Nephron progenitor cell (in vitro differentiated cells): Measurements from ENCODE around the gene RFXAP.

Experiments used
- DNase-seq: peaks from one replicate; pipeline ENCODE4 v3.0.0; 2021
- H3K27ac Mint-ChIP-seq: 2 replicates; pipeline ENCODE4 v1.8.0; 2021; ENCODE audit warnings: mild to moderate bottlenecking, moderate library complexity, mixed read lengths
- H3K27me3 Mint-ChIP-seq: 2 replicates; pipeline ENCODE4 v1.8.0; 2021; ENCODE audit warnings: mild to moderate bottlenecking, low read depth, mixed read lengths; ENCODE audit not compliant: poor library complexity
- H3K36me3 Mint-ChIP-seq: 2 replicates; pipeline ENCODE4 v1.8.0; 2021; ENCODE audit warnings: low read depth, mixed read lengths
- H3K4me1 Mint-ChIP-seq: 2 replicates; pipeline ENCODE4 v1.8.0; 2021; ENCODE audit warnings: mixed read lengths
- H3K4me3 Mint-ChIP-seq: 2 replicates; pipeline ENCODE4 v1.8.0; 2021; ENCODE audit warnings: mild to moderate bottlenecking, moderate library complexity, mixed read lengths
- H3K9me3 Mint-ChIP-seq: 2 replicates; pipeline ENCODE4 v1.8.0; 2021; ENCODE audit warnings: mild to moderate bottlenecking, moderate library complexity, mixed read lengths
- TF ChIP-seq, protein P1 (sequence below): fragments of 200-600 bp; sonication (generic); IDR thresholded peaks from 2 replicates; pipeline ENCODE4 v1.5.0; 2021; ENCODE audit warnings: antibody characterized with exemption

The RFXAP gene

DNA sequence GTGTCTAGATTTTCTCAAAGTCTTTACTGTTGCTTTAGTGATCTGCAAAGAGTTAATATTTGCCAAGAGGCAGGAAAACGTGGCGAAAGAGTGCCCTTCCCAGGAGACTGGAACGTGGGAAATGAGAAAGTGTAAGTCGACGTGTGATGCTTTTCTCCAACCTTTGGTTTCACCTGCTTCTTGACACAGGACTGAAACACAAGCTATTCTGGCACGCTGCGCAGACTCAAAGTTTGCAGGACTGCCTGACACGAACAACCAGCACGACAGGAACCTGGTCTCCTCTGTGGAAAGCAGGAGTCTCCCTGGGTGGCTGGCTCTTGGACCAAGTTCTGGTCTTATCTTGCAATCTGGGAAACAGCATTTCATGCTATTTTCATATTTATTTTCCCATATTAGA lies 28.6 kb downstream of the RFXAP start:
- H3K9me3 Mint-ChIP-seq = no peaks in the 10 kb centered on the region
- no peaks in the 10 kb centered on the region for H3K4me1 Mint-ChIP-seq
- TF ChIP-seq, protein P1, sequence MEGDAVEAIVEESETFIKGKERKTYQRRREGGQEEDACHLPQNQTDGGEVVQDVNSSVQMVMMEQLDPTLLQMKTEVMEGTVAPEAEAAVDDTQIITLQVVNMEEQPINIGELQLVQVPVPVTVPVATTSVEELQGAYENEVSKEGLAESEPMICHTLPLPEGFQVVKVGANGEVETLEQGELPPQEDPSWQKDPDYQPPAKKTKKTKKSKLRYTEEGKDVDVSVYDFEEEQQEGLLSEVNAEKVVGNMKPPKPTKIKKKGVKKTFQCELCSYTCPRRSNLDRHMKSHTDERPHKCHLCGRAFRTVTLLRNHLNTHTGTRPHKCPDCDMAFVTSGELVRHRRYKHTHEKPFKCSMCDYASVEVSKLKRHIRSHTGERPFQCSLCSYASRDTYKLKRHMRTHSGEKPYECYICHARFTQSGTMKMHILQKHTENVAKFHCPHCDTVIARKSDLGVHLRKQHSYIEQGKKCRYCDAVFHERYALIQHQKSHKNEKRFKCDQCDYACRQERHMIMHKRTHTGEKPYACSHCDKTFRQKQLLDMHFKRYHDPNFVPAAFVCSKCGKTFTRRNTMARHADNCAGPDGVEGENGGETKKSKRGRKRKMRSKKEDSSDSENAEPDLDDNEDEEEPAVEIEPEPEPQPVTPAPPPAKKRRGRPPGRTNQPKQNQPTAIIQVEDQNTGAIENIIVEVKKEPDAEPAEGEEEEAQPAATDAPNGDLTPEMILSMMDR = no peak
- DNase-seq = no peak
- H3K27me3 Mint-ChIP-seq = no peaks in the 10 kb centered on the region
- no peak overlapping the region for H3K4me3 Mint-ChIP-seq
- peak overlapping the region; percentile 58 for H3K27ac Mint-ChIP-seq
- peaks cover 32% of the 10 kb centered on the region for H3K36me3 Mint-ChIP-seq

DNA sequence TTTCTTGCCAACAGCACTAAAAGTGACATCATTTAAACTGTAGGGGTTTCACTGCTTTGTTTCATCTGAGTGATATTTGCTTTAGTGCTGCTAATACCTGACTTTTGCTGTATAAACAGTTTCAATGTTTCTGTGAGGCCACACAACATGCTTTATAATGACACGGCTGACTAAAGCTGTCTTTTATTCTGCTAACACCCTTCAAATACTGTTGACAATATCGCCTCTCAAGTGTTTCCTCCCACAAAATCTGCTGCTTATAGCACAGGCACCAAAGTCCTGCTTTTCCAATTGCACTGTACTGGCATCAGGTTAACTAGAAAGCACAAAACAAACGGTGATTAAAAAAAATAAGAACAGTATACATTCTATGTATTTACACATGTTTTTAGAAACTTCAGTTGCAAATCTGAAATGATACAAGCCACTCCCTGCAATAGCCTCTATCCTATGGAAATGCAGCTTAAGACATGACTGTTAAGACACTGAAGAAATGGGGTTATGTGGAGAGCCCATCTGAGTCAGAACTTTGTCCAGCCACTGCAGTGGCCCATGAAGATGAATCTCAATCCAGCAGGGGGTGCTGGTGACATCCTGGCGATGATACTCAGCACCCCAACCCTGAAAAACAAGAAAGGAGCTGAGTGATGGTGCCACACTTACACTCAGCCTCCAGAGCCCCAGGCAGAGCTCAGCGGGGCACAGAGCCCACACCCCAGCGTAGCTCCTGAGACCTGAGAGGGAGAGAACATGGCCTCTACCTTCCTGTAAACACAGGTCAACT lies 29.4 kb downstream of the RFXAP start:
- TF ChIP-seq, protein P1 = no peak
- H3K9me3 Mint-ChIP-seq = no peaks in the 10 kb centered on the region
- H3K27ac Mint-ChIP-seq = no peak overlapping the region
- H3K36me3 Mint-ChIP-seq = peaks cover 39% of the 10 kb centered on the region
- H3K27me3 Mint-ChIP-seq = no peaks in the 10 kb centered on the region
- no peak for DNase-seq
- H3K4me3 Mint-ChIP-seq = no peak overlapping the region
- no peaks in the 10 kb centered on the region for H3K4me1 Mint-ChIP-seq

DNA sequence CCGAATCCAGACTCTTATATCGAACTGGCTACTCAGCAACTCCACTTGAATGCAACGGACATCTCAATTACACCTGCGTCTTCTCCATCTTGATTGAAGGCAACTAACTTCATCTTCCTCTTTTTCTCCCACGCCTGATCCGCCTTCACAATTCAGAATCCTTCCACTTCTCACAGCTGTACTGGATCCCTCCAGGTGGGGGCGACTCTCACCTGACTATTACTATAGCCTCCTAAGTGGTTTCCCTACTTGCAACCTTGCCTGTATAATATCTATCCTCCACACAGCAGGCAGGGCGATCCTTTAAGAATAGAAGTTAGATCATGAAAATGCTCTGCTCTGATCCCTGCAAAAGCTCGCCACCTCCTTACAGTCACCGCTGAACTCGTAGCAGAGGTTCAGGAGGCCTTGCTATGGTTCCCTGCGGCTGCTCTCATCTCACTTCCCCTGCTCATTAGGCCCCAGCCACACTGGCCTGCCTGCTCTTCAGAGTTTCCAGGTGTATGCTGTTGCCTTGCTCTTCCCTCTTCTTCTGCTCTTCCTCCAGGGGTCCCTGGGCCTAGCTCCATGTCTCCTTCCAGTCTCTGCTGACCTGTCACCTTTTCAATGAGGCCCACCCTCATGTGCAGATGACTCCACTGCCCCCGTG lies 31.9 kb downstream of the RFXAP start:
- Mint-ChIP-seq H3K4me3 (no peak overlapping the region), H3K27ac (peak overlapping the region; percentile 28)
- TF ChIP-seq, protein P1 = peak; percentile 17

DNA sequence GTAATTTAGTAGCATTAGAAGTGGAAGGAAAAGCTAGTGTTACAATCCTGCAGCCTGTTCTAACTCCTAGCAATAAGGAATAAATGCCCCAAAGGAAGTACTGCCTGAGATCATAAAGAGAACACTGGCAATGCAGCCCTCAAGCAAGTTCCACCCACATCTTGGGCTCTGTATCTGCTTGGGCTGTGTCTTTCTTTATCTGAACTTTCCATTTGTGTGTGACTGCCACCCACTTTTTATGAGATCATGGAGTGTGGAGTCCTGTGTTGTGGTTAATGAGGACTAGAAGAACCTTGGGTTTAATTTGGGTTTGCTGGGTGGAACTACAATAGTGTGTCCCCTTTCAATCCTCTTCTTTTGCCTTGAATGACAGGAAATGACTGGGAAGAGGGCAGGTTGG lies 38.2 kb downstream of the RFXAP start:
- H3K27ac Mint-ChIP-seq = no peak overlapping the region
- TF ChIP-seq, protein P1 = no peak
- peaks cover 4% of the 10 kb centered on the region for H3K27me3 Mint-ChIP-seq
- H3K4me3 Mint-ChIP-seq = no peak overlapping the region
- no peaks in the 10 kb centered on the region for H3K9me3 Mint-ChIP-seq
- DNase-seq = no peak
- H3K4me1 Mint-ChIP-seq = no peaks in the 10 kb centered on the region
- peaks cover 14% of the 10 kb centered on the region for H3K36me3 Mint-ChIP-seq

More for the DNA sequence above, 31.9 kb downstream of the RFXAP start:
- Mint-ChIP-seq H3K27me3 (no peaks in the 10 kb centered on the region), H3K4me1 (no peaks in the 10 kb centered on the region), H3K36me3 (peaks cover 37% of the 10 kb centered on the region), H3K9me3 (no peaks in the 10 kb centered on the region)
- peak; percentile 14 for DNase-seq

DNA sequence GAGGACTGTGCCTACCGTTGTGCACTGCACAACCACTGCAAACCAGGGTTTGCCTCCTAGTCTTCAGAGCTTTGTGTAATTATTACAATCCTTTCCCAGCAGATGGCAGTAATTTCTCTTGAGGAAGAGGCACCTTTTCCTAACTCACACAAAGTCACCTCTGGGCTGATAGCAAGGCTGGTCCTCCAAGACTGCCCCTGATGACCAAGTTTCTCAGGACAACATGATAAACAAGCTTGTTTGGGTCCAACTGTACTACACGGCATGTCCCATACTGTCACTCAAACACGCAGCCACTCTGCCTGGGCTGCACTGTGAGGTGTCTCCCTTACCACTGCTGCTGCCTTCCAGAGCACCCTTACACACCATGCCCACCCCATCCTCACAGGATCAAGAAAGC lies 39.3 kb downstream of the RFXAP start:
- Mint-ChIP-seq H3K27ac (no peak overlapping the region), H3K4me3 (no peak overlapping the region), H3K9me3 (no peaks in the 10 kb centered on the region), H3K4me1 (no peaks in the 10 kb centered on the region), H3K36me3 (peaks cover 10% of the 10 kb centered on the region), H3K27me3 (peaks cover 4% of the 10 kb centered on the region)
- TF ChIP-seq, protein P1 = peak; percentile 50
- peak; percentile 8 for DNase-seq
